DMS 273 treated with DMSO at 0.1 percent for 48 hours (cell line): ENCODE results near the gene NANOS2.
"Not testable (repeated sequence)": the region's sequence is repeated elsewhere in the genome, so short reads cannot be mapped to it uniquely, and the experiment has no call there.

ENCODE experiments used
- DNase-seq: peaks from one replicate; lab custom pipeline; 2025; lab: John Stamatoyannopoulos, UW

NANOS2 gene

DNA sequence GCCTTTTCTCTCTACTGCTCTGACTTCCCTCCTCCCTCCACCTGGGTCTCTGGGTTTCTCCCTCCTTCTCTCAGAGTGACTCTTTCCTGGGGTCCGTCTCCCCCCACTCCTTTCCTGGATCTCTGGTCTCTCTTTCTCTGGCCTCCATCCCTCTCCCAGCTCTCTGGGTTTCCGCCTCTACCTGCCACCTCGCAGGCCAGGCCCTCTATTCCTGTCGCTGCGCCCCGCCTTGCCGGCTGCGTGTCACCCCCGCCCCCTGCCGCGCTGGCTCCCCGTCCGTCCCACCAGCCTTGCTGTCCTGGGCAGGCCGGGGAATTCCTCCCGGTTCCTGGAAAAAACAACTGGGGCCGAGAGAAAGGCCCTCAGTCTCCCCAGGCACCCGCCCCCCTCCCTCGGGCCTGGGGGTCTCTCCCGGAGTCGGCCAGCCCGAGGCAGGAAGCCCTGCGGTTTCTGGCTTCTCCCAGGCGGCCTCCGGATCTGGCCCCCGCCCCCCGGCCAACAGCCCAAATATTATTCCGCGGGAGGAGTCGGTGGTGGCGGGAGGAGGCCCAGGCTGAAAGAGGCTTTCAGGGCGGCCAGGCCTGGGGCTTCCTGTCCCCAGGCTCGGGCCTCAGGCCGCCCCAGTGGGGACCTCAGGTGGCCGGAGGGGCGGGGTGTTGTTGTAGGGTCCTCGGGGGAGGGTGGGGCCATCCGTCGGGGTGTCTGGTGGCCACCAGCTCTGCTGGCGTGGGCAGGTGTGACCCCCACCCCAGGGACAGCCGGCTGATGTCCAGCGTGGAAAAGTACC is 38.0 kb downstream of the NANOS2 start:
- no peak for DNase-seq

DNA sequence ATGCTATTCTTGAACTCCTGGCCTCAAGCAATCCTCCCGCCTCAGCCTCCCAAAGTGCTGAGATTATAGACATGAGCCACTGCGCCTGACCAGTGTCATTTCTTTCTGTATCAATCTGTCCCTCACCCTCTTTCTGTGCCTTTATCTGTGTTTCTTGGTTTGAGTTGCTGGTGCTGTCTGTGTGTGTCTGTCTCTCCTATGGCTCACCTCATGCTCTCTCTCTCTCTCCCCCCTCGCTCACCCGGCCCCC is 38.5 kb downstream of the NANOS2 start:
- DNase-seq, result no peak

DNA sequence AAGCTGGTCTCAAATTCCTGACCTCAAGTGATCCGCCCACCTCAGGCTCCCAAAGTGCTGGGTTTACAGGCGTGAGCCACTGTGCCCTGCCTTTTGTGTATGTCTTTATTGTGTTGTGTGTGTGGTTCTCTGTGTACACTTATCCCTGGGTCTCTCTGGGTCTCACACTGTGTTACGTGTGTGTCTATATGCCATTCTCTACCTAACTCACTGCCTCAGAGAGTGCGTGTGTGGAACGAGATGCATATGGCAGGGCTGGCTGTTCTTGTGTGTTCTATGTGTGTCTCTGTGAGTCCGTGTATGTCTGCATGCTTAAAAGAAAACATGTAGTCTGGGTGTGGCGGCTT is 40.0 kb downstream of the NANOS2 start:
- no peak for DNase-seq

GRCh38 chr19:45873219-45873772 is 41.3 kb downstream of the NANOS2 start:
- DNase-seq, result no peak

- no peak for DNase-seq
Measured at GRCh38 chr19:45872095-45872919, 42.3 kb downstream of the NANOS2 start.

GRCh38 chr19:45870798-45871197 is 43.8 kb downstream of the NANOS2 start:
- no peak for DNase-seq

DNA sequence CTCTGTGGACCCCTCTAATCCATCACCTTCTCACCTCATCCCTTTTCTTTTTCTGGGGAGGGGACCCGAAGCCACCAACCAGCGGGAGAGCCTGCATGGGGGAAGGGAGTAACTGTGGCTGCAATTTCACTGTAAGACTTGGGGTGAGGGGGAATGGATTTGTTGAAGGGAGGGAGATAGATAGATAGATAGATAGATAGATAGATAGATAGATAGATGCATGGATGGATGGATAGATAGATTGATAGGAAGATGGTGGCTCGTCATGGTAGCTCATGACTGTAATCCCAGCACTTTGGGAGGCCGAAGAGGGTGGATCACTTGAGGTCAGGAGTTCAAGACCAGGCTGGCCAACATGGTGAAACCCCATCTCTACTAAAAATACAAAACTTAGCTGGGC is 47.3 kb downstream of the NANOS2 start:
- not testable (repeated sequence) for DNase-seq

DNA sequence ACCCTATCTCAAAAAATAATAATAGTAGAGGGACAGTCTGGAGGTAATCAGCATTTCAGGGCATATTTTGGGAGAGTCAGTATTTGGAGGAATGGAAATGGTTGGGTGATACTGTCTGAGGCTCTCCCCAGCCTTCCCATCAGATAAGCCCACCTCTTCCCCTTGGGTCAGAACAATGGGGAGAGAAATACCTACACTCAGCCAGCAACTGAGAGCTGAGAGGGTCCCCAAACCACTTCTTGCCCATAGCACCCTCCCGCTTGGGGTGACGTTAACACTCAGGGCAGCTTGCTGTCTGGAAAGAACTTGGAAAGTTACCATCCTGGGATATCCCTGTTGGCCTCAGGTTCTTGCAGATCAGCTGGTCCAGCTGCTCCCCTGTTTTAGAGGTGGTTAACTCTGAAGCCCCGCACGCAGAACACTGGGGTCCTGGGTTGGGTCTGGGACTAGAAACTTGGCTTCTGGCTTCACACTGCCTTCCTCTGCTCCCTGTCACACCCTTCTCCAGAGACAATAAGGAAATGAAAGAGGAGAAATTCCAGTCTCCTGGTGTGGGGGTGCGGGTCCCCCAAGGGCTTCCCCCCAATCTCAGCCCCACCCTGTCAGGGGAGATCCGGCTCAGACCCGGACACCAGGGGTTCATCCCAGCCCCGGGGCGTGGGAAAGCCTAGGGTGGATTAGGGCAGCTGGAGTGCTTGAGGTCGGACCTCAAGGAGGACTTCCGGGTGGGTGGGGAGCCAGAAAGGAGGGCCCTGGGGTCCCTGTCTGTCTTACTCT is 48.0 kb downstream of the NANOS2 start:
- DNase-seq, result no peak

GRCh38 chr19:45865269-45865948 is 49.2 kb downstream of the NANOS2 start:
- DNase-seq, result no peak

DNA sequence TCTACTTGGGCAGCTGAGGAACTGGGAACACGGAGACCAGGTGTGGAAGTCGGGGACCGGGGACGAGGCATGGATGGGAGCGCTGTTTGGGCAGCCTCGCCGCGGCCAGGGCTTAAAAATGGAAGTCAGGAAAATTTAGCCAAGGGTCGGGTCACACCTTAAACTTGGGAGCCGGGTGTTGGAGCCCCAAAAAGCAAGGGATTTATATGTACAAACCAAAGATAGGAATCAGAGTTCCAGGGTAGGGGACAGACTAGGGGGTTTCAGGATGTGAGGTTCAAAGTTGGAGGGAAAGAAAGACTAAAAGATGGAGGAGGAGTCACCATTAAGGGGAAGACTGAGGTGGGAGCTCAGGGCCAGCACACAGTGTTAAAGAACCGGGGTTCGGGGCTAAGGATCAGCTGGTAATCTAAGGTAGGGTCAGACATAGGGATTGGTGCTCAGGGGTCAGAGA is 49.9 kb downstream of the NANOS2 start:
- no peak for DNase-seq

GRCh38 chr19:45863840-45864628 is 50.5 kb downstream of the NANOS2 start, which contains the start of gene FOXA3:
Gene FOXA3 (plus strand): TSS chr19:45864326. CDS start chr19:45864457, 131 bp downstream.
- no peak for DNase-seq

DNA sequence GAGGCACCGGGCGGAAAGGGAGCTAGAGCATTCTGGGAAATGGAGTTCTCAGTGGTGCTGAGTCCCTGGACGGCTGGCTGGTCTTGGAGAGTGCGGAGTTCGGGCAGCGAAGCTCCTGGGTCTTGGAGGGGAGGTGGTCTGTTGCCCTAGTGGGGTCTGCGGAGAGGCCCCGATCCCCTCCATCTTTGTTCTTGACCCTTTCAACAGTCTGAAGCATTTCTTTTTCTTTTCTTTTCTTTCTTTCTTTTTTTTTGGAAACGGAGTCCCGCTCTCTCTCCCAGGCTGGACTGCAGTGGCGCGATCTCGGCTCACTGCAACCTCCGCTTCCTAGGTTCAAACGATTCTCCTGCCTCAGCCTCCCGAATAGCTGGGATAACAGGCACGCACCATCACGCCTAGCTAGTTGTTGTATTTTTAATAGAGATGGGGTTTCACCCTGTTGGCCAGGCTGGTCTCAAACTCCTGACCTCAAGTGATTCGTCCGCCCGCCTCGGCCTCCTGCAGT is 51.2 kb downstream of the NANOS2 start:
- no peak for DNase-seq
